HepG2 (cell line): ENCODE measurements around the gene SLC22A23. TPM values are rescaled to one million over a fixed set of nuclear protein-coding genes. Genes with fewer than 3 reads are reported as not detected.

Source experiments
- ARHGAP35 ChIP-seq: sonication (generic); formaldehyde crosslinking; IDR thresholded peaks from 2 replicates; pipeline ENCODE4 v1.9.0; 2022; ENCODE audit warnings: mild to moderate bottlenecking, inconsistent platforms, moderate library complexity, missing genetic modification reagents, borderline replicate concordance
- ARNT ChIP-seq: fragments of 450-650 bp; IDR thresholded peaks from 2 replicates; pipeline ENCODE4 v1.6.1; 2017
- CHCHD3 ChIP-seq: sonication (generic); formaldehyde crosslinking; IDR thresholded peaks from 2 replicates; pipeline ENCODE4 v1.8.0; 2022; ENCODE audit warnings: mild to moderate bottlenecking, missing genetic modification reagents, moderate library complexity
- GABPB1 ChIP-seq: IDR thresholded peaks from 2 replicates; pipeline ENCODE4 v1.6.1; 2016; ENCODE audit warnings: mild to moderate bottlenecking, missing genetic modification reagents, moderate library complexity, missing compliant biosample characterization
- HDAC2 ChIP-seq: sonication (generic); formaldehyde crosslinking; IDR thresholded peaks from 2 replicates; pipeline ENCODE4 v1.4.0; 2020; ENCODE audit warnings: missing genetic modification reagents
- HNRNPL ChIP-seq: fragments of 200-400 bp; formaldehyde crosslinking; IDR thresholded peaks from 2 replicates; pipeline ENCODE4 v1.6.1; 2017; ENCODE audit warnings: mild to moderate bottlenecking, low read depth, low read length
- NAIF1 ChIP-seq: sonication (generic); formaldehyde crosslinking; IDR thresholded peaks from 2 replicates; pipeline ENCODE4 v1.5.0; 2020; ENCODE audit warnings: mild to moderate bottlenecking, missing genetic modification reagents, borderline replicate concordance
- POLR2A ChIP-seq, 2 experiments: IDR thresholded peaks; 2 replicates each; pipeline ENCODE4 v1.6.1; 2011; ENCODE audit warnings: low read depth in 2 of 2, low read length in 2 of 2, mild to moderate bottlenecking in 1 of 2, moderate library complexity in 1 of 2; ENCODE audit not compliant: insufficient read depth in 1 of 2
- RARA ChIP-seq: IDR thresholded peaks from 2 replicates; pipeline ENCODE4 v1.6.1; 2016; ENCODE audit warnings: missing genetic modification reagents, missing compliant biosample characterization
- THAP11 ChIP-seq: IDR thresholded peaks from 2 replicates; pipeline ENCODE4 v1.6.1; 2016; ENCODE audit warnings: missing biosample characterization, missing genetic modification reagents
- ZBTB38 ChIP-seq: sonication (generic); formaldehyde crosslinking; IDR thresholded peaks from 2 replicates; pipeline ENCODE4 v1.5.1; 2020; ENCODE audit warnings: mild to moderate bottlenecking, missing genetic modification reagents
- ZFP37 ChIP-seq: sonication (generic); formaldehyde crosslinking; IDR thresholded peaks from 2 replicates; pipeline ENCODE4 v1.4.0; 2020; ENCODE audit warnings: missing genetic modification reagents, borderline replicate concordance
- ZMYM3 ChIP-seq: sonication (generic); formaldehyde crosslinking; IDR thresholded peaks from 2 replicates; pipeline ENCODE4 v1.5.1; 2020; ENCODE audit warnings: mild to moderate bottlenecking, missing genetic modification reagents
- ZNF547 ChIP-seq: sonication (generic); formaldehyde crosslinking; IDR thresholded peaks from 2 replicates; pipeline ENCODE4 v1.5.1; 2020; ENCODE audit warnings: mild to moderate bottlenecking, missing genetic modification reagents
- ZNF598 ChIP-seq: sonication (generic); formaldehyde crosslinking; IDR thresholded peaks from 2 replicates; pipeline ENCODE4 v1.5.1; 2020; ENCODE audit warnings: mild to moderate bottlenecking, missing genetic modification reagents, borderline replicate concordance
- polyA plus RNA-seq, 8 experiments: library from polyadenylated mRNA; depleted of rRNA in 3 of 8; stranded (reverse) in 7 of 8; unstranded in 1 of 8; fragments of >200 nt; fragmentation: Illumina TruSeq in 4 of 8; extraction: Trizol in 4 of 8; gene quantifications; 2 replicates each; pipeline versions ENCODE4 v1.2.1 to v1.2.3, GENCODE V29; 2011 to 2016; ENCODE audit warnings: low read depth in 4 of 8, missing spikeins in 1 of 8, mixed read lengths in 1 of 8; ENCODE audit not compliant: insufficient read depth in 1 of 8
- total RNA-seq, 5 experiments: library from RNA; depleted of rRNA; stranded (reverse); fragments of >200 nt; fragmentation: Illumina TruSeq; extraction: Trizol; gene quantifications; 2 replicates each; pipeline ENCODE4 v1.2.3, GENCODE V29; 2016; ENCODE audit warnings: low read depth in 1 of 5
- TF ChIP-seq, protein P1 (sequence below): sonication (generic); formaldehyde crosslinking; IDR thresholded peaks from 2 replicates; pipeline ENCODE4 v1.5.1; 2020; ENCODE audit warnings: mild to moderate bottlenecking, missing genetic modification reagents, moderate library complexity
- TF ChIP-seq, protein P2 (sequence below): sonication (generic); formaldehyde crosslinking; IDR thresholded peaks from 2 replicates; pipeline ENCODE4 v1.4.0; 2020; ENCODE audit warnings: missing genetic modification reagents
- TF ChIP-seq, protein P3 (sequence below): sonication (generic); formaldehyde crosslinking; IDR thresholded peaks from 2 replicates; pipeline ENCODE4 v1.5.0; 2020; ENCODE audit warnings: missing genetic modification reagents
- TF ChIP-seq, protein P4 (sequence below): IDR thresholded peaks from 2 replicates; pipeline ENCODE4 v1.6.1; 2016; ENCODE audit warnings: control low read depth

The SLC22A23 gene
- total and polyA plus RNA-seq, 2 of the 13 experiments (the other 11 are each of a cell fraction or from before 2014, with no cell fraction given), result 11.8 to 17.5 TPM

DNA sequence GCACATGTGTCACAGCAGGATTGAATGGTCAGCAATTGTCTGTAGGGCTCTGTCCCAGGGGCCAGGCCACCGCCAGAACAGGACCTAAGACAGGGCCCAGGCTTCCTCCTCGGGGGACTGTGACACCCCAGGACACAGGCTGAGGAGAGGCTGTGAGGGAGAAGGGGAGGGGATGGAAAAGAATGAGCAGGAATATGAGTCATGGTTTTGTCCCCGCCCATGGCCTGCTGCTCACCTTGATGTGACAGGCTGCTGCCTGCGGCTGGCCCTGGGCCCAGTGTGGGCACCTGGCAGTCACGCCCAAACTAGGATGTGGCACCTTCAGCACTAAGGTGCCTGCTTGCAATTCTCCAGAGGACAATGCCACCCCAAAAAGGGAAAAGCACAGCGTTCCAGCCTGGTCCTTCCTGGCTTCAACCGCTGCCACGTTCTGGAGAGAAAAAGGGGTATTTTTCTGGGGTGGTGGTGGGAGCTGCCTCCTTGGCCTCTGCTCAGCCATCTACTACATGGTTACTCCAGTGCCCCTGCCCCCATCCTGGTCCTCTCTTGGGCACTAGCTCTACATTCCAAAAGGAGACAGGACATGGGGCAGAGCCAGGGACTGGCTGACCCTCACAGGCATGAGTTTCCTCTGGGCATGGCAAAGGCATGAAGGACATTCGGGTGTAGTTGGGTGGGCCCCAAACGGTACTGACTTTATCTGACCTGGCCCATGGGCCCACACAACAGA lies 93.4 kb downstream of the SLC22A23 start (continued):
- TF ChIP-seq, protein P1, sequence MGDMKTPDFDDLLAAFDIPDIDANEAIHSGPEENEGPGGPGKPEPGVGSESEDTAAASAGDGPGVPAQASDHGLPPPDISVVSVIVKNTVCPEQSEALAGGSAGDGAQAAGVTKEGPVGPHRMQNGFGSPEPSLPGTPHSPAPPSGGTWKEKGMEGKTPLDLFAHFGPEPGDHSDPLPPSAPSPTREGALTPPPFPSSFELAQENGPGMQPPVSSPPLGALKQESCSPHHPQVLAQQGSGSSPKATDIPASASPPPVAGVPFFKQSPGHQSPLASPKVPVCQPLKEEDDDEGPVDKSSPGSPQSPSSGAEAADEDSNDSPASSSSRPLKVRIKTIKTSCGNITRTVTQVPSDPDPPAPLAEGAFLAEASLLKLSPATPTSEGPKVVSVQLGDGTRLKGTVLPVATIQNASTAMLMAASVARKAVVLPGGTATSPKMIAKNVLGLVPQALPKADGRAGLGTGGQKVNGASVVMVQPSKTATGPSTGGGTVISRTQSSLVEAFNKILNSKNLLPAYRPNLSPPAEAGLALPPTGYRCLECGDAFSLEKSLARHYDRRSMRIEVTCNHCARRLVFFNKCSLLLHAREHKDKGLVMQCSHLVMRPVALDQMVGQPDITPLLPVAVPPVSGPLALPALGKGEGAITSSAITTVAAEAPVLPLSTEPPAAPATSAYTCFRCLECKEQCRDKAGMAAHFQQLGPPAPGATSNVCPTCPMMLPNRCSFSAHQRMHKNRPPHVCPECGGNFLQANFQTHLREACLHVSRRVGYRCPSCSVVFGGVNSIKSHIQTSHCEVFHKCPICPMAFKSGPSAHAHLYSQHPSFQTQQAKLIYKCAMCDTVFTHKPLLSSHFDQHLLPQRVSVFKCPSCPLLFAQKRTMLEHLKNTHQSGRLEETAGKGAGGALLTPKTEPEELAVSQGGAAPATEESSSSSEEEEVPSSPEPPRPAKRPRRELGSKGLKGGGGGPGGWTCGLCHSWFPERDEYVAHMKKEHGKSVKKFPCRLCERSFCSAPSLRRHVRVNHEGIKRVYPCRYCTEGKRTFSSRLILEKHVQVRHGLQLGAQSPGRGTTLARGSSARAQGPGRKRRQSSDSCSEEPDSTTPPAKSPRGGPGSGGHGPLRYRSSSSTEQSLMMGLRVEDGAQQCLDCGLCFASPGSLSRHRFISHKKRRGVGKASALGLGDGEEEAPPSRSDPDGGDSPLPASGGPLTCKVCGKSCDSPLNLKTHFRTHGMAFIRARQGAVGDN (CRISPR knock-in tag), result peak; percentile 93
- TF ChIP-seq THAP11 (CRISPR knock-in tag) (no peak), HDAC2 (no peak), ZFP37 (no peak), HNRNPL (peak; percentile 94), ZBTB38 (peak; percentile 76), ZMYM3 (CRISPR knock-in tag) (no peak), ZNF547 (CRISPR knock-in tag) (0 out of 2 replicates have a peak, but pooled peaks have one; percentile 40), ARHGAP35 (CRISPR knock-in tag) (0 out of 2 replicates have a peak, but pooled peaks have one; percentile 59), CHCHD3 (CRISPR knock-in tag) (no peak), RARA (CRISPR knock-in tag) (0 out of 2 replicates have a peak, but pooled peaks have one; percentile 34), POLR2A (IDR thresholded peaks at IDR 0.05; ENCODE audit: insufficient read depth in 1 of 2, low read depth in 2 of 2, low read length in 2 of 2) (no peak), ARNT (no peak), ZNF598 (CRISPR knock-in tag) (peak; percentile 53; the same call in 1 of the 2 replicates), GABPB1 (CRISPR knock-in tag) (no peak), NAIF1 (CRISPR knock-in tag) (no peak)
- TF ChIP-seq, protein P2, sequence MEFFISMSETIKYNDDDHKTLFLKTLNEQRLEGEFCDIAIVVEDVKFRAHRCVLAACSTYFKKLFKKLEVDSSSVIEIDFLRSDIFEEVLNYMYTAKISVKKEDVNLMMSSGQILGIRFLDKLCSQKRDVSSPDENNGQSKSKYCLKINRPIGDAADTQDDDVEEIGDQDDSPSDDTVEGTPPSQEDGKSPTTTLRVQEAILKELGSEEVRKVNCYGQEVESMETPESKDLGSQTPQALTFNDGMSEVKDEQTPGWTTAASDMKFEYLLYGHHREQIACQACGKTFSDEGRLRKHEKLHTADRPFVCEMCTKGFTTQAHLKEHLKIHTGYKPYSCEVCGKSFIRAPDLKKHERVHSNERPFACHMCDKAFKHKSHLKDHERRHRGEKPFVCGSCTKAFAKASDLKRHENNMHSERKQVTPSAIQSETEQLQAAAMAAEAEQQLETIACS (CRISPR knock-in tag), result no peak
- TF ChIP-seq, protein P3, sequence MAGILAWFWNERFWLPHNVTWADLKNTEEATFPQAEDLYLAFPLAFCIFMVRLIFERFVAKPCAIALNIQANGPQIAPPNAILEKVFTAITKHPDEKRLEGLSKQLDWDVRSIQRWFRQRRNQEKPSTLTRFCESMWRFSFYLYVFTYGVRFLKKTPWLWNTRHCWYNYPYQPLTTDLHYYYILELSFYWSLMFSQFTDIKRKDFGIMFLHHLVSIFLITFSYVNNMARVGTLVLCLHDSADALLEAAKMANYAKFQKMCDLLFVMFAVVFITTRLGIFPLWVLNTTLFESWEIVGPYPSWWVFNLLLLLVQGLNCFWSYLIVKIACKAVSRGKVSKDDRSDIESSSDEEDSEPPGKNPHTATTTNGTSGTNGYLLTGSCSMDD, result no peak
- TF ChIP-seq, protein P4, sequence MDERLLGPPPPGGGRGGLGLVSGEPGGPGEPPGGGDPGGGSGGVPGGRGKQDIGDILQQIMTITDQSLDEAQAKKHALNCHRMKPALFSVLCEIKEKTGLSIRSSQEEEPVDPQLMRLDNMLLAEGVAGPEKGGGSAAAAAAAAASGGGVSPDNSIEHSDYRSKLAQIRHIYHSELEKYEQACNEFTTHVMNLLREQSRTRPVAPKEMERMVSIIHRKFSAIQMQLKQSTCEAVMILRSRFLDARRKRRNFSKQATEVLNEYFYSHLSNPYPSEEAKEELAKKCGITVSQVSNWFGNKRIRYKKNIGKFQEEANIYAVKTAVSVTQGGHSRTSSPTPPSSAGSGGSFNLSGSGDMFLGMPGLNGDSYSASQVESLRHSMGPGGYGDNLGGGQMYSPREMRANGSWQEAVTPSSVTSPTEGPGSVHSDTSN (CRISPR knock-in tag), result 0 out of 2 replicates have a peak, but pooled peaks have one; percentile 27
